ENCODE results near the gene ACCS.

The ACCS gene

GRCh38 chr11:44065841-44066731, at the start of gene ACCS:
TSS of gene ACCS (plus strand) at chr11:44066270. CDS start at chr11:44067628, 1,358 bp downstream.
- DNase-seq (ENCODE audit: low read depth) = peak; percentile 90

GRCh38 chr11:44016546-44017442, 49.3 kb upstream of the ACCS start:
- no peak for DNase-seq (ENCODE audit: low read depth)

GRCh38 chr11:44017443-44018126, 48.5 kb upstream of the ACCS start:
- DNase-seq (ENCODE audit: low read depth) = no peak

GRCh38 chr11:44018127-44018521, 47.9 kb upstream of the ACCS start:
- DNase-seq (ENCODE audit: low read depth) = no peak

- no peak for DNase-seq (ENCODE audit: low read depth)
Measured at GRCh38 chr11:44018829-44019228, 47.2 kb upstream of the ACCS start.

- no peak for DNase-seq (ENCODE audit: low read depth)
Measured at GRCh38 chr11:44024977-44025376, 41.1 kb upstream of the ACCS start.

- DNase-seq (ENCODE audit: low read depth) = no peak
Measured at GRCh38 chr11:44025727-44026126, 40.3 kb upstream of the ACCS start.

GRCh38 chr11:44028401-44028800, 37.7 kb upstream of the ACCS start:
- no peak for DNase-seq (ENCODE audit: low read depth)

GRCh38 chr11:44028816-44029506, 37.1 kb upstream of the ACCS start:
- DNase-seq (ENCODE audit: low read depth) = no peak

- no peak for DNase-seq (ENCODE audit: low read depth)
Measured at GRCh38 chr11:44029507-44029845, 36.6 kb upstream of the ACCS start.

GRCh38 chr11:44029977-44030911, 35.8 kb upstream of the ACCS start:
- peak; percentile 27 for DNase-seq (ENCODE audit: low read depth)

- no peak for DNase-seq (ENCODE audit: low read depth)
Measured at GRCh38 chr11:44030996-44031395, 35.1 kb upstream of the ACCS start.

- DNase-seq (ENCODE audit: low read depth) = no peak
Measured at GRCh38 chr11:44031549-44031948, 34.5 kb upstream of the ACCS start.

GRCh38 chr11:44032299-44033085, 33.6 kb upstream of the ACCS start:
- DNase-seq (ENCODE audit: low read depth) = peak; percentile 65

- DNase-seq (ENCODE audit: low read depth) = no peak
Measured at GRCh38 chr11:44033411-44033850, 32.6 kb upstream of the ACCS start.

- DNase-seq (ENCODE audit: low read depth) = no peak
Measured at GRCh38 chr11:44033856-44034255, 32.2 kb upstream of the ACCS start.

GRCh38 chr11:44034639-44035038, 31.4 kb upstream of the ACCS start:
- DNase-seq (ENCODE audit: low read depth) = no peak

GRCh38 chr11:44036811-44037657, 29.0 kb upstream of the ACCS start:
- peak; percentile 83 for DNase-seq (ENCODE audit: low read depth)

GRCh38 chr11:44037658-44037998, 28.4 kb upstream of the ACCS start:
- no peak for DNase-seq (ENCODE audit: low read depth)
